Progenitor cell of endocrine pancreas (in vitro differentiated cells): ENCODE data around the gene KIF3C. TPM values are rescaled to one million over a fixed set of nuclear protein-coding genes. Genes with fewer than 3 reads are reported as not detected.
"Not testable (repeated sequence)": the region's sequence is repeated elsewhere in the genome, so short reads cannot be mapped to it uniquely, and the experiment has no call there.

ENCODE experiments used
- DNase-seq: peaks from one replicate; pipeline ENCODE4 v3.0.0; 2021; ENCODE audit warnings: low spot score; ENCODE audit not compliant: unreplicated experiment
- H3K27ac Mint-ChIP-seq: 2 replicates; pipeline ENCODE4 v1.8.0; 2021; ENCODE audit warnings: mild to moderate bottlenecking, moderate library complexity, mixed read lengths
- H3K27me3 Mint-ChIP-seq: 2 replicates; pipeline ENCODE4 v1.8.0; 2021; ENCODE audit warnings: mixed read lengths
- H3K36me3 Mint-ChIP-seq: 2 replicates; pipeline ENCODE4 v1.8.0; 2022; ENCODE audit warnings: mixed read lengths; ENCODE audit not compliant: insufficient read depth
- H3K4me1 Mint-ChIP-seq: 2 replicates; pipeline ENCODE4 v1.8.0; 2021; ENCODE audit warnings: low read depth, mixed read lengths
- H3K4me3 Mint-ChIP-seq: 2 replicates; pipeline ENCODE4 v1.8.0; 2021; ENCODE audit warnings: low read depth, mild to moderate bottlenecking, moderate library complexity, mixed read lengths
- H3K9me3 Mint-ChIP-seq: 2 replicates; pipeline ENCODE4 v1.8.0; 2021; ENCODE audit warnings: low read depth, mixed read lengths
- CTCF ChIP-seq: fragments of 200-600 bp; sonication (generic); IDR thresholded peaks from one replicate; pipeline ENCODE4 v1.5.0; 2021; ENCODE audit warnings: antibody characterized with exemption, mild to moderate bottlenecking; ENCODE audit not compliant: unreplicated experiment
- total RNA-seq: library from RNA; stranded (reverse); gene quantifications from 2 replicates; pipeline ENCODE4 v1.2.1, GENCODE V29; 2021

The KIF3C gene
- total RNA-seq, 1 donor from 2014 or later, result 42.3 TPM

DNA sequence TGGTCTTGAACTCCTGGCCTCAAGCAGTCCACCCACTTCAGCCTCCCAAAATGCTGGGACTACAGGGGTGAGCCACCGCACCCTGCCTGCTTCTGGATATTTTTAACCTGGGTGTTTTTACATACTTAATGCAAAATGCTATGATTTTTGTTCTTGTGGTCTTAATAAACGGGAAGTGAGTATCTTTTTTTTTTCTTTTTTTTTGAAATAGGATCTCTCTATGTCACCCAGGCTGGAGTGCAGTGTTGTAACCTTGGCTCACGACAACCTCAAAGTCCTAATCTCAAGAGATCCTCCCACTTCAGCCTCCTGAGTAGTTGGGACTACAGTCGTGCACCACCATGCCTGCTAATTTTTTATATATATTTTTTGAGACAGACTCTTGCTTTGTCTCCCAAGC is 84.8 kb downstream of the KIF3C start:
- Mint-ChIP-seq H3K4me3 (no peak overlapping the region), H3K27me3 (no peaks in the 10 kb centered on the region), H3K36me3 (no peaks in the 10 kb centered on the region), H3K4me1 (no peaks in the 10 kb centered on the region), H3K27ac (no peak overlapping the region), H3K9me3 (no peaks in the 10 kb centered on the region)
- no peak for TF ChIP-seq CTCF
- DNase-seq, result no peak

- not testable (repeated sequence) for H3K36me3 Mint-ChIP-seq, H3K27ac Mint-ChIP-seq, H3K4me1 Mint-ChIP-seq, H3K9me3 Mint-ChIP-seq, H3K4me3 Mint-ChIP-seq, H3K27me3 Mint-ChIP-seq, DNase-seq
Observed at GRCh38 chr2:25896308-25896707, 86.0 kb downstream of the KIF3C start.

DNA sequence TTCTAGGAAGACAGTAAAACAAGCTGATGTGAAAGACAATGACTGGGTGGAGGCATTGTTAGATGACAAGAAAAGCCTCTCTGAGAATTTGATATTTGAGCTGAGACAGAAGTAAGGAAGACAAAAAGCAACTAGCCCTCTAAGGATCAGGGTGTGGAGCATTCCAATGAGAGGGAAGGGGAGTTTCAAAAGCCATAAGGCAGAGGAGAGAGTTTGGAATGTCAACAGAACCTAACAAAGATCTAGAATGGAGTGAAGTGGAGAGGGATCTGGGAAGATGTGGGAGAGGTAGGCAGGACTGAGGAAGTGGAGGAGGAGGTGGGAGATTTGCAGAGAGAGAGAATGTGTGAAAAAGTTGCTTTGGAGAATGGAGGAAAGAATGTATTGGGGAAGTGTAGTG is 86.7 kb downstream of the KIF3C start:
- no peak for DNase-seq
- Mint-ChIP-seq H3K9me3 (no peaks in the 10 kb centered on the region), H3K4me1 (no peaks in the 10 kb centered on the region), H3K27ac (no peak overlapping the region), H3K27me3 (no peaks in the 10 kb centered on the region), H3K4me3 (no peak overlapping the region), H3K36me3 (no peaks in the 10 kb centered on the region)
- no peak for TF ChIP-seq CTCF

GRCh38 chr2:25895018-25895417 is 87.3 kb downstream of the KIF3C start:
- Mint-ChIP-seq H3K36me3 (no peaks in the 10 kb centered on the region), H3K27me3 (no peaks in the 10 kb centered on the region), H3K27ac (no peak overlapping the region), H3K9me3 (no peaks in the 10 kb centered on the region), H3K4me1 (no peaks in the 10 kb centered on the region), H3K4me3 (no peak overlapping the region)
- TF ChIP-seq CTCF, result no peak
- no peak for DNase-seq

DNA sequence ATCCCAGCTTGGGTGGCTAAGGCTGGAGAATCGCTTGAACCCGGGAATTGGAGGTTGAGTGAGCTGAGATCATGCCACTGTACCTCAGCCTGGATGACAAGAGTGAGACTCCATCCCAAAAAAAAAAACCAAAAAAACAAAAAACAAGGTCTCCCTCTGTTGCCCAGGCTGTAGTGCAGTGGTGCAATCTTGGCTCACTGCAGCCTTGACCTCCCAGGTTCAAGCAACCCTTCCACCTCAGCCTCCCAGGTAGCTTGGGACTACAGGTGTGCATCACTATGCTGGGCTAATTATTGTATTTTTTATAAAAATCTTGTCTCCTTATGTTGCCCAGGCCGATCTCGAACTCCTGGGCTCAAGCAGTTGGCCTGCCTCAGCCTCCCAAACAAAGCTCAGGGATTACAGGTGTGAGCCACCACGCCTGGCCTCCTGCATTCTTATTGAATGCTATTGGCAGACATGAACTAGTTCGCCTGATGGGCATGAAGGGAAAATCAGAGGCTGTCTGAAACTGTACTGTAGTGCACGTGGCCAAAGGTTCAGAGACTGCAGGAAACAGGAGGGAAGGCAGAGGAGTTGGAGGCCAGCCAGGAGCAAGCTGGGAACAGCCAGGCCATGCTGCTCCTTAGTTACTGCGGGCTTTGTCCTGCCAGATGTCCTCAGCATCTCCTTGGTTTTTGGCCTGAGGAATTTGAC is 88.0 kb downstream of the KIF3C start:
- H3K9me3 Mint-ChIP-seq, result no peaks in the 10 kb centered on the region
- no peak for DNase-seq
- H3K27me3 Mint-ChIP-seq, result no peaks in the 10 kb centered on the region
- no peaks in the 10 kb centered on the region for H3K36me3 Mint-ChIP-seq
- no peaks in the 10 kb centered on the region for H3K4me1 Mint-ChIP-seq
- no peak overlapping the region for H3K27ac Mint-ChIP-seq
- no peak for TF ChIP-seq CTCF
- no peak overlapping the region for H3K4me3 Mint-ChIP-seq

DNA sequence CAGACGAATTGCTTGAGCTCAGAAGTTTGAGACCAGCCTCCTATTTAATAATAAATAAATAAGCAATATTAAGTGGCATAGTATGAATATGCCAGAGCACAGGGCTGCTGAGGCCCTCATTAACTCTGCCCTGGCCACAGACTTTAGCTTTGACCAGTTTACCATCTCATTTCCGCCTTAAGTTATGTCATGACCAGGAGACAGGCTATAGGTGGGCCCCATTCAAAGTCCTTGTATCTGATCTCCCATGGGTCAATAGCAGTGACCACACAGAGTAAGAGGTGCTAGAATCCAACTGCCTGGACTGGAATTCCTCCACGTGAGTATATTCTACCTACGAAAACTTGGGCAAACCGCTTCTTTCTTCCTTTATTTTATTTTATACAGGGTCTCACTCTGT is 90.6 kb downstream of the KIF3C start:
- H3K9me3 Mint-ChIP-seq, result no peaks in the 10 kb centered on the region
- H3K27me3 Mint-ChIP-seq, result no peaks in the 10 kb centered on the region
- TF ChIP-seq CTCF, result no peak
- no peak for DNase-seq
- no peaks in the 10 kb centered on the region for H3K4me1 Mint-ChIP-seq
- no peak overlapping the region for H3K27ac Mint-ChIP-seq
- H3K36me3 Mint-ChIP-seq, result no peaks in the 10 kb centered on the region
- H3K4me3 Mint-ChIP-seq, result no peak overlapping the region
